Globus pallidus (tissue), 1 donor: ENCODE results near the gene IFNW1.
A peak's percentile ranks its signal among the peaks of the same experiment; 100 is the strongest.

ENCODE experiments used
- DNase-seq: peaks from one replicate; pipeline ENCODE4 v3.0.0-alpha.2; 2015; ENCODE audit warnings: low spot score

IFNW1 gene

DNA sequence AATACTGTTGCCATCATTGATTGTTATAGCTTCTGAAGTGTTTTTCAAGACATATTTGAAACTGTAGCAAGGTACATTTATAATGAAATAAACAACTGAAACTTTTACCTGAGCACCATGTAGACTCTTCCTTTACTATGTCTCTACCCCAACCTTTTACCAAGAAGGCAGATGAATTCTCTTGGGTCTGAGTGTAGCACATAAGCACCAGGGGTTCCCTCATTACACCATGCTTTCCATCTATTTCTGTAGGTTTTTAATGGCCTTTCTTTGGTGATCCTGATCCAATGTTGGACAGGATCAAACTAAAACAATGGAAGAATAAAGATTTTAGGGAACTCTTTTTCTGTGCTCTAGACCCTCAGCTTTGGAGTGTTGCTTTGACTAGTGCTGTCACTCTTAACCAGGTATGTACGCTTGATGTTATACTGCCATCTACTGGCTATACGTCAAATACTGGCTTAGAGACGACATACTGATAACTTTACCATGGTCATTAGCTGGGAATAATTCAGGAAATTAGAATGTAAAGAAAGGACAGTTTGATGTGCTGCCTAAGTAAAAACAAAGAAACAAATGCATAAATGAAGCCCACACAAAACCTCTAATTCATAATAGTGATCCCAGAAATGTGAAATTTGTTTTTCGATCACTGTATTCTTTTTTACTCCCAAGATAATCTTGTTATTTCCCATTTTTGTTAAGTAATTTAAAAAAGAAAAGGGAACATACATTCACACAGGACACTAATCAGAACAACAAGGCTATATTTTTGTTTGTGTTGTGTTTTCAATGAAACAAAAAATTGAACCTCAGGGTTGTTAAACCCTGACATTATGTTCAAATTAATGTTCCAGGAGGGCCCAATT, 30.7 kb downstream of the IFNW1 start:
- DNase-seq, result peak; percentile 69

- DNase-seq, result peak; percentile 16
Measured at GRCh38 chr9:21104787-21105186, 36.8 kb downstream of the IFNW1 start.

DNA sequence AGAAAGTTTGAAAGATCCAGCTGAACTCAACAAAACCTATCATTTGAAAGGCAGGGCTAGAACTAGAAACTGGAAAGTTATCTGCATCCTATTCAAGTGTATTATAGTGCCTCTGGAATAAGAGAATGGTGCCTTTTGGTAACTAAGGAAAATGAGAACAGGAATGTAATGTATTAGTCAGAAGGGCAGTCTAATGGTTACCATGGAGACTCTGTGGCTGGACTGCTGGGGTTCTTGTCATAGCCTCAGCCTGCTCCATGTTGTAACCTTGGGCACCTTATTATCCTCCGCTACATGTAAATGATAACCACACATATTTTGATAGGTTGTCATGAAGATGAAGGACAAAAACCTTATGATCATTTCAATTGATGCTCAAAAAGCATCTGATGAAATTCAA, 39.3 kb downstream of the IFNW1 start:
- no peak for DNase-seq

GRCh38 chr9:21097817-21098216, 43.8 kb downstream of the IFNW1 start:
- DNase-seq, result no peak

DNA sequence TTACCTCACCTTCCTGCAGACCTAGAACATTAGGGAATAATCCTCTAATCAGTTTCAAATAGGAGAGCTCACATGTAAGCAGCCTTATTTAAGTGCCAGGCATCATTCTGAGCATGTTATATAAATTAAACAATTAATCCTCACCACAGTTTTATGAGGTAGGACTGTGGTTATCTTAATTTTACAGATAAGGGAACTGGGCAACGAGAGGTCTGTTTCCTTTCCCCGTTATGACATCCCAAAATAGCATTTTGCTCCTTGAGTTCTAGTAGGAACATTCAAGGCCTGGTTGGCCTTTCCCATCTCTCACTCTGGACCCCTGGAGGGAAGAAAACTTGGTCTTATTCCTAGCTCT, 44.8 kb downstream of the IFNW1 start:
- DNase-seq, result no peak

- DNase-seq, result peak; percentile 42
Measured at GRCh38 chr9:21096172-21096900, 45.3 kb downstream of the IFNW1 start.

GRCh38 chr9:21095561-21095960, 46.1 kb downstream of the IFNW1 start:
- no peak for DNase-seq
